IPS DF 6.9 (cell line): ENCODE results near the gene LONRF3.

Source experiments
- DNase-seq: peaks from one replicate; pipeline ENCODE4 v3.0.0-alpha.2; 2013; ENCODE audit warnings: low read depth, low spot score
- H3K27ac ChIP-seq: one replicate; pipeline ENCODE4 v1.5.1; 2013; ENCODE audit warnings: low read length, control low read depth
- H3K27me3 ChIP-seq: 2 replicates; pipeline ENCODE4 v1.6.1; 2013; ENCODE audit warnings: mild to moderate bottlenecking, low read length; ENCODE audit not compliant: control insufficient read depth, insufficient read depth
- H3K36me3 ChIP-seq: 2 replicates; pipeline ENCODE4 v1.6.1; 2013; ENCODE audit warnings: low read length; ENCODE audit not compliant: control insufficient read depth, insufficient read depth
- H3K4me1 ChIP-seq: 2 replicates; pipeline ENCODE4 v1.6.1; 2013; ENCODE audit warnings: low read length; ENCODE audit not compliant: control insufficient read depth, insufficient read depth
- H3K4me3 ChIP-seq: 2 replicates; pipeline ENCODE4 v1.5.1; 2013; ENCODE audit warnings: mild to moderate bottlenecking, low read length
- H3K9me3 ChIP-seq: 2 replicates; pipeline ENCODE4 v1.6.1; 2013; ENCODE audit warnings: low read length, inconsistent platforms; ENCODE audit not compliant: control insufficient read depth, insufficient read depth
- WGBS: extraction: QIAGEN DNeasy Blood & Tissue Kit; methylation state at CpG from one replicate; pipeline ENCODE4 v1.1.7; 2013; ENCODE audit warnings: mixed read lengths, missing lambda C conversion rate; ENCODE audit not compliant: insufficient read length, insufficient coverage; 5-methylcytosine and 5-hydroxymethylcytosine counted together

The LONRF3 gene

GRCh38 chrX:119036107-119037029 lies 62.0 kb downstream of the LONRF3 start:
- Histone ChIP-seq H3K27ac (no peak overlapping the region), H3K4me3 (no peak overlapping the region), H3K9me3 (no peaks in the 10 kb centered on the region), H3K4me1 (no peaks in the 10 kb centered on the region), H3K27me3 (no peaks in the 10 kb centered on the region), H3K36me3 (no peaks in the 10 kb centered on the region)
- WGBS: no CpG with 5 or more reads among the region's 4 CpGs
- DNase-seq: no peak

GRCh38 chrX:119040432-119040831 lies 66.0 kb downstream of the LONRF3 start:
- DNase-seq: no peak
- Histone ChIP-seq H3K4me1 (no peaks in the 10 kb centered on the region), H3K9me3 (no peaks in the 10 kb centered on the region), H3K27ac (no peak overlapping the region), H3K27me3 (no peaks in the 10 kb centered on the region), H3K4me3 (no peak overlapping the region), H3K36me3 (no peaks in the 10 kb centered on the region)
- WGBS: no CpG with 5 or more reads among the region's 6 CpGs

- no peak overlapping the region for H3K27ac ChIP-seq
- H3K9me3 ChIP-seq: no peaks in the 10 kb centered on the region
- H3K36me3 ChIP-seq: no peaks in the 10 kb centered on the region
- H3K4me3 ChIP-seq: no peak overlapping the region
- no peaks in the 10 kb centered on the region for H3K27me3 ChIP-seq
- no CpG with 5 or more reads among the region's 4 CpGs for WGBS
- DNase-seq: no peak
- no peaks in the 10 kb centered on the region for H3K4me1 ChIP-seq
These were observed 66.8 kb downstream of the LONRF3 start for GRCh38 chrX:119041175-119041574.

- H3K36me3 ChIP-seq: no peaks in the 10 kb centered on the region
- H3K27ac ChIP-seq: no peak overlapping the region
- H3K4me1 ChIP-seq: no peaks in the 10 kb centered on the region
- WGBS: no CpG with 5 or more reads among the region's 3 CpGs
- H3K9me3 ChIP-seq: no peaks in the 10 kb centered on the region
- no peak for DNase-seq
- H3K27me3 ChIP-seq: no peaks in the 10 kb centered on the region
- no peak overlapping the region for H3K4me3 ChIP-seq
These were observed 67.6 kb downstream of the LONRF3 start for GRCh38 chrX:119042040-119042439.

GRCh38 chrX:119042996-119043395 lies 68.6 kb downstream of the LONRF3 start:
- Histone ChIP-seq H3K27me3 (no peaks in the 10 kb centered on the region), H3K4me1 (no peaks in the 10 kb centered on the region), H3K9me3 (no peaks in the 10 kb centered on the region), H3K36me3 (no peaks in the 10 kb centered on the region), H3K4me3 (no peak overlapping the region), H3K27ac (no peak overlapping the region)
- WGBS: no CpG with 5 or more reads among the region's 1 CpG
- no peak for DNase-seq

- no peak for DNase-seq
- Histone ChIP-seq H3K4me1 (no peaks in the 10 kb centered on the region), H3K4me3 (no peak overlapping the region), H3K27ac (no peak overlapping the region), H3K36me3 (no peaks in the 10 kb centered on the region), H3K27me3 (no peaks in the 10 kb centered on the region), H3K9me3 (no peaks in the 10 kb centered on the region)
- no CpG with 5 or more reads among the region's 2 CpGs for WGBS
These were observed 71.5 kb downstream of the LONRF3 start for GRCh38 chrX:119045884-119046283.

- DNase-seq: no peak
- no peaks in the 10 kb centered on the region for H3K27me3 ChIP-seq
- WGBS: no CpG with 5 or more reads among the region's 2 CpGs
These were observed 81.3 kb downstream of the LONRF3 start for GRCh38 chrX:119055687-119056086.

GRCh38 chrX:119062750-119063374 lies 88.4 kb downstream of the LONRF3 start:
- Histone ChIP-seq H3K4me1 (no peaks in the 10 kb centered on the region), H3K9me3 (no peaks in the 10 kb centered on the region), H3K27me3 (no peaks in the 10 kb centered on the region), H3K36me3 (no peaks in the 10 kb centered on the region), H3K27ac (no peak overlapping the region), H3K4me3 (no peak overlapping the region)
- no peak for DNase-seq
- WGBS: no CpG with 5 or more reads among the region's 6 CpGs

More at GRCh38 chrX:119055687-119056086, 81.3 kb downstream of the LONRF3 start:
- H3K9me3 ChIP-seq: no peaks in the 10 kb centered on the region
- no peak overlapping the region for H3K4me3 ChIP-seq
- no peak overlapping the region for H3K27ac ChIP-seq
- H3K36me3 ChIP-seq: no peaks in the 10 kb centered on the region
- no peaks in the 10 kb centered on the region for H3K4me1 ChIP-seq

- Histone ChIP-seq H3K27ac (no peak overlapping the region), H3K9me3 (no peaks in the 10 kb centered on the region), H3K27me3 (no peaks in the 10 kb centered on the region), H3K36me3 (no peaks in the 10 kb centered on the region), H3K4me3 (no peak overlapping the region), H3K4me1 (no peaks in the 10 kb centered on the region)
- DNase-seq: no peak
- no CpG with 5 or more reads among the region's 7 CpGs for WGBS
These were observed 89.0 kb downstream of the LONRF3 start for GRCh38 chrX:119063428-119063827.

- WGBS: no CpG with 5 or more reads among the region's 7 CpGs
- H3K4me3 ChIP-seq: no peak overlapping the region
- no peak for DNase-seq
- H3K36me3 ChIP-seq: no peaks in the 10 kb centered on the region
- no peaks in the 10 kb centered on the region for H3K4me1 ChIP-seq
- H3K27ac ChIP-seq: no peak overlapping the region
- no peaks in the 10 kb centered on the region for H3K27me3 ChIP-seq
- H3K9me3 ChIP-seq: no peaks in the 10 kb centered on the region
These were observed 92.8 kb downstream of the LONRF3 start for GRCh38 chrX:119067023-119067739.
